ENCODE results near the gene CMKLR1. TPM values are rescaled to one million over a fixed set of nuclear protein-coding genes. Genes with fewer than 3 reads are reported as not detected.
A peak's percentile ranks its signal among the peaks of the same experiment; 100 is the strongest.

The CMKLR1 gene
- total and polyA plus RNA-seq, 10 of the 15 experiments (the other 5 are each of a cell fraction or from before 2014, with no cell fraction given): 13.8 to 52.3 (median 26.2) TPM

GRCh38 chr12:108315486-108316105 is 23.5 kb downstream of the CMKLR1 start (continued):
- TF ChIP-seq IRF5 (IDR thresholded peaks at IDR 0.05; ENCODE audit: borderline replicate concordance) (no peak), HDAC2 (IDR thresholded peaks at IDR 0.05) (no peak), EP300 (IDR thresholded peaks at IDR 0.05; ENCODE audit: borderline replicate concordance in 1 of 2, control insufficient read depth in 1 of 2, low read depth in 2 of 2, low read length in 2 of 2) (no peak), SREBF2 (IDR thresholded peaks at IDR 0.05; ENCODE audit: low read length) (no peak), GABPA (IDR thresholded peaks at IDR 0.05; ENCODE audit: low read depth) (no peak), MTA3 (IDR thresholded peaks at IDR 0.05; ENCODE audit: borderline replicate concordance, low read length) (0 out of 2 replicates have a peak, but pooled peaks have one; percentile 48), ASH2L (IDR thresholded peaks at IDR 0.05; ENCODE audit: borderline replicate concordance, low read depth) (no peak), BMI1 (IDR thresholded peaks at IDR 0.05; ENCODE audit: borderline replicate concordance) (no peak), NFXL1 (IDR thresholded peaks at IDR 0.05; ENCODE audit: borderline replicate concordance) (no peak), TCF12 (IDR thresholded peaks at IDR 0.05; ENCODE audit: low read depth, low read length) (peak; percentile 69; the same call in 1 of the 2 replicates), FOS (IDR thresholded peaks at IDR 0.05; ENCODE audit: borderline replicate concordance, extremely low read depth, insufficient read length) (no peak), JUNB (IDR thresholded peaks at IDR 0.05) (no peak), TCF7 (IDR thresholded peaks at IDR 0.05; ENCODE audit: borderline replicate concordance) (no peak), HDAC6 (IDR thresholded peaks at IDR 0.05; ENCODE audit: unreplicated experiment) (no peak), NR2C1 (IDR thresholded peaks at IDR 0.05) (no peak)
- TF ChIP-seq, protein P1, sequence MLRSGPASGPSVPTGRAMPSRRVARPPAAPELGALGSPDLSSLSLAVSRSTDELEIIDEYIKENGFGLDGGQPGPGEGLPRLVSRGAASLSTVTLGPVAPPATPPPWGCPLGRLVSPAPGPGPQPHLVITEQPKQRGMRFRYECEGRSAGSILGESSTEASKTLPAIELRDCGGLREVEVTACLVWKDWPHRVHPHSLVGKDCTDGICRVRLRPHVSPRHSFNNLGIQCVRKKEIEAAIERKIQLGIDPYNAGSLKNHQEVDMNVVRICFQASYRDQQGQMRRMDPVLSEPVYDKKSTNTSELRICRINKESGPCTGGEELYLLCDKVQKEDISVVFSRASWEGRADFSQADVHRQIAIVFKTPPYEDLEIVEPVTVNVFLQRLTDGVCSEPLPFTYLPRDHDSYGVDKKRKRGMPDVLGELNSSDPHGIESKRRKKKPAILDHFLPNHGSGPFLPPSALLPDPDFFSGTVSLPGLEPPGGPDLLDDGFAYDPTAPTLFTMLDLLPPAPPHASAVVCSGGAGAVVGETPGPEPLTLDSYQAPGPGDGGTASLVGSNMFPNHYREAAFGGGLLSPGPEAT (IDR thresholded peaks at IDR 0.05; ENCODE audit: low read depth): no peak
- TF ChIP-seq, protein P2, sequence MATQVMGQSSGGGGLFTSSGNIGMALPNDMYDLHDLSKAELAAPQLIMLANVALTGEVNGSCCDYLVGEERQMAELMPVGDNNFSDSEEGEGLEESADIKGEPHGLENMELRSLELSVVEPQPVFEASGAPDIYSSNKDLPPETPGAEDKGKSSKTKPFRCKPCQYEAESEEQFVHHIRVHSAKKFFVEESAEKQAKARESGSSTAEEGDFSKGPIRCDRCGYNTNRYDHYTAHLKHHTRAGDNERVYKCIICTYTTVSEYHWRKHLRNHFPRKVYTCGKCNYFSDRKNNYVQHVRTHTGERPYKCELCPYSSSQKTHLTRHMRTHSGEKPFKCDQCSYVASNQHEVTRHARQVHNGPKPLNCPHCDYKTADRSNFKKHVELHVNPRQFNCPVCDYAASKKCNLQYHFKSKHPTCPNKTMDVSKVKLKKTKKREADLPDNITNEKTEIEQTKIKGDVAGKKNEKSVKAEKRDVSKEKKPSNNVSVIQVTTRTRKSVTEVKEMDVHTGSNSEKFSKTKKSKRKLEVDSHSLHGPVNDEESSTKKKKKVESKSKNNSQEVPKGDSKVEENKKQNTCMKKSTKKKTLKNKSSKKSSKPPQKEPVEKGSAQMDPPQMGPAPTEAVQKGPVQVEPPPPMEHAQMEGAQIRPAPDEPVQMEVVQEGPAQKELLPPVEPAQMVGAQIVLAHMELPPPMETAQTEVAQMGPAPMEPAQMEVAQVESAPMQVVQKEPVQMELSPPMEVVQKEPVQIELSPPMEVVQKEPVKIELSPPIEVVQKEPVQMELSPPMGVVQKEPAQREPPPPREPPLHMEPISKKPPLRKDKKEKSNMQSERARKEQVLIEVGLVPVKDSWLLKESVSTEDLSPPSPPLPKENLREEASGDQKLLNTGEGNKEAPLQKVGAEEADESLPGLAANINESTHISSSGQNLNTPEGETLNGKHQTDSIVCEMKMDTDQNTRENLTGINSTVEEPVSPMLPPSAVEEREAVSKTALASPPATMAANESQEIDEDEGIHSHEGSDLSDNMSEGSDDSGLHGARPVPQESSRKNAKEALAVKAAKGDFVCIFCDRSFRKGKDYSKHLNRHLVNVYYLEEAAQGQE (IDR thresholded peaks at IDR 0.05; ENCODE audit: low read depth, low read length): no peak
- TF ChIP-seq, protein P3, sequence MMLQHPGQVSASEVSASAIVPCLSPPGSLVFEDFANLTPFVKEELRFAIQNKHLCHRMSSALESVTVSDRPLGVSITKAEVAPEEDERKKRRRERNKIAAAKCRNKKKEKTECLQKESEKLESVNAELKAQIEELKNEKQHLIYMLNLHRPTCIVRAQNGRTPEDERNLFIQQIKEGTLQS (IDR thresholded peaks at IDR 0.05; ENCODE audit: borderline replicate concordance, extremely low read depth, low read depth, low read length): no peak
- TF ChIP-seq, protein P4, sequence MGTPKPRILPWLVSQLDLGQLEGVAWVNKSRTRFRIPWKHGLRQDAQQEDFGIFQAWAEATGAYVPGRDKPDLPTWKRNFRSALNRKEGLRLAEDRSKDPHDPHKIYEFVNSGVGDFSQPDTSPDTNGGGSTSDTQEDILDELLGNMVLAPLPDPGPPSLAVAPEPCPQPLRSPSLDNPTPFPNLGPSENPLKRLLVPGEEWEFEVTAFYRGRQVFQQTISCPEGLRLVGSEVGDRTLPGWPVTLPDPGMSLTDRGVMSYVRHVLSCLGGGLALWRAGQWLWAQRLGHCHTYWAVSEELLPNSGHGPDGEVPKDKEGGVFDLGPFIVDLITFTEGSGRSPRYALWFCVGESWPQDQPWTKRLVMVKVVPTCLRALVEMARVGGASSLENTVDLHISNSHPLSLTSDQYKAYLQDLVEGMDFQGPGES (IDR thresholded peaks at IDR 0.05): no peak
